IMR-90 (cell line): ENCODE measurements around the gene RMND5B.

ENCODE experiments used
- BHLHE40 ChIP-seq: fragments of 150-350 bp; IDR thresholded peaks from 2 replicates; pipeline ENCODE4 v1.6.1; 2016; ENCODE audit warnings: mild to moderate bottlenecking, low read depth, low read length
- CEBPB ChIP-seq: IDR thresholded peaks from 2 replicates; pipeline ENCODE4 v1.6.1; 2012; ENCODE audit warnings: low read depth, low read length, improper control_type of control experiment
- FOS ChIP-seq: fragments of 150-350 bp; IDR thresholded peaks from 2 replicates; pipeline ENCODE4 v1.6.1; 2016; ENCODE audit warnings: low read depth, low read length
- MAFK ChIP-seq: IDR thresholded peaks from 2 replicates; pipeline ENCODE4 v1.6.1; 2012; ENCODE audit warnings: low read depth, low read length, improper control_type of control experiment
- MAZ ChIP-seq: IDR thresholded peaks from 2 replicates; pipeline ENCODE4 v1.6.1; 2012; ENCODE audit warnings: low read depth, mild to moderate bottlenecking, low read length, improper control_type of control experiment, moderate library complexity, borderline replicate concordance
- NFE2L2 ChIP-seq: fragments of 150-350 bp; IDR thresholded peaks from 2 replicates; pipeline ENCODE4 v1.6.1; 2016; ENCODE audit warnings: low read depth, mild to moderate bottlenecking, low read length
- POLR2A ChIP-seq: IDR thresholded peaks from 2 replicates; pipeline ENCODE4 v1.6.1; 2012; ENCODE audit warnings: mild to moderate bottlenecking, low read depth, low read length
- RAD21 ChIP-seq: IDR thresholded peaks from 2 replicates; pipeline ENCODE4 v1.6.1; 2012; ENCODE audit warnings: low read length, improper control_type of control experiment
- RCOR1 ChIP-seq: IDR thresholded peaks from 2 replicates; pipeline ENCODE4 v1.6.1; 2012; ENCODE audit warnings: mild to moderate bottlenecking, low read length, improper control_type of control experiment; ENCODE audit not compliant: insufficient replicate concordance
- RFX5 ChIP-seq: IDR thresholded peaks from 2 replicates; pipeline ENCODE4 v1.8.0; 2012; ENCODE audit warnings: low read depth, mild to moderate bottlenecking, low read length, moderate library complexity
- SMC3 ChIP-seq: fragments of 150-350 bp; IDR thresholded peaks from 2 replicates; pipeline ENCODE4 v1.6.1; 2016; ENCODE audit warnings: low read depth, mild to moderate bottlenecking, antibody characterized with exemption, low read length, moderate library complexity
- TF ChIP-seq, protein P1 (sequence below): conservative IDR thresholded peaks from 2 replicates; pipeline ENCODE4 v1.5.1; 2012; ENCODE audit warnings: mild to moderate bottlenecking, low read depth, low read length, improper control_type of control experiment
- TF ChIP-seq, protein P2 (sequence below): fragments of 150-350 bp; IDR thresholded peaks from 2 replicates; pipeline ENCODE4 v1.6.1; 2017; ENCODE audit warnings: mild to moderate bottlenecking, antibody characterized with exemption, low read length, low read depth
- TF ChIP-seq, protein P3 (sequence below): fragments of 150-350 bp; IDR thresholded peaks from 2 replicates; pipeline ENCODE4 v1.6.1; 2016; ENCODE audit warnings: low read depth, mild to moderate bottlenecking, low read length, moderate library complexity, borderline replicate concordance

DNA sequence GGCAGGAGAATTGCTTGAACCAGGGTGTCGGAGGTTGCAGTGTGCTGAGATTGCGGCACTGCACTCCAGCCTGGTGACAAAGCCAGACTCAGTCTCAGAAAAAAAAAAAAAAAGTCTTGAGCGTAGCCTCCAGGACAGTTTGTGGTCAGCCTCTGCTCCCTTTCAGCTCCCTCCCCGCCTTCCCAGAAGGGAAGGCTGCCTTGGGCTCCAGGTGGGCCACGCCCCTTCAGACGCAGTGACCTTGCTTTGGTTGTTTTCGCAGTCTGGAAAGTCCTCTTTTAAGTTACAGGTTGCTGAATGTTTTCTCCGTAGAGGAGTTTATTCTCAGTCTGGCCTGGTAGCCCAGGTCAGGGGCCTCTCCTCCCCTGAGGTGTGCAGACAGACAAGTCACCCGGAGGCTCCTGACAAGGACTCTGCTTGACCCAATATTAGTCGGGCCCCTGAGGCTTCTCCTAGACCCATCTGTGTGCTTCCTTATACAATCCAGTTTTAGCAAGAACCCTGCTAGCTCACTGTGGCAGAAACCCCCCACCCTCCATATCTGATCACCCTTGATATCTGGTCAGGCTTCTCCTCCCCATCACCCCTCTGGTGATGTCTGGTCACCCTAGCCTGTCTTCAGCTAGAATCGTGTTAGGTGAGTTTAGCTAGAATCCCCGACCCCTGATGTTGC is 49.1 kb upstream of the RMND5B start:
- TF ChIP-seq POLR2A (no peak), SMC3 (no peak), MAFK (no peak), FOS (no peak), RAD21 (no peak), BHLHE40 (no peak), CEBPB (no peak), RFX5 (no peak), MAZ (no peak), RCOR1 (no peak), NFE2L2 (no peak)
- TF ChIP-seq, protein P1, sequence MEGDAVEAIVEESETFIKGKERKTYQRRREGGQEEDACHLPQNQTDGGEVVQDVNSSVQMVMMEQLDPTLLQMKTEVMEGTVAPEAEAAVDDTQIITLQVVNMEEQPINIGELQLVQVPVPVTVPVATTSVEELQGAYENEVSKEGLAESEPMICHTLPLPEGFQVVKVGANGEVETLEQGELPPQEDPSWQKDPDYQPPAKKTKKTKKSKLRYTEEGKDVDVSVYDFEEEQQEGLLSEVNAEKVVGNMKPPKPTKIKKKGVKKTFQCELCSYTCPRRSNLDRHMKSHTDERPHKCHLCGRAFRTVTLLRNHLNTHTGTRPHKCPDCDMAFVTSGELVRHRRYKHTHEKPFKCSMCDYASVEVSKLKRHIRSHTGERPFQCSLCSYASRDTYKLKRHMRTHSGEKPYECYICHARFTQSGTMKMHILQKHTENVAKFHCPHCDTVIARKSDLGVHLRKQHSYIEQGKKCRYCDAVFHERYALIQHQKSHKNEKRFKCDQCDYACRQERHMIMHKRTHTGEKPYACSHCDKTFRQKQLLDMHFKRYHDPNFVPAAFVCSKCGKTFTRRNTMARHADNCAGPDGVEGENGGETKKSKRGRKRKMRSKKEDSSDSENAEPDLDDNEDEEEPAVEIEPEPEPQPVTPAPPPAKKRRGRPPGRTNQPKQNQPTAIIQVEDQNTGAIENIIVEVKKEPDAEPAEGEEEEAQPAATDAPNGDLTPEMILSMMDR: no peak
- TF ChIP-seq, protein P2, sequence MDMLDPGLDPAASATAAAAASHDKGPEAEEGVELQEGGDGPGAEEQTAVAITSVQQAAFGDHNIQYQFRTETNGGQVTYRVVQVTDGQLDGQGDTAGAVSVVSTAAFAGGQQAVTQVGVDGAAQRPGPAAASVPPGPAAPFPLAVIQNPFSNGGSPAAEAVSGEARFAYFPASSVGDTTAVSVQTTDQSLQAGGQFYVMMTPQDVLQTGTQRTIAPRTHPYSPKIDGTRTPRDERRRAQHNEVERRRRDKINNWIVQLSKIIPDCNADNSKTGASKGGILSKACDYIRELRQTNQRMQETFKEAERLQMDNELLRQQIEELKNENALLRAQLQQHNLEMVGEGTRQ: no peak
- TF ChIP-seq, protein P3, sequence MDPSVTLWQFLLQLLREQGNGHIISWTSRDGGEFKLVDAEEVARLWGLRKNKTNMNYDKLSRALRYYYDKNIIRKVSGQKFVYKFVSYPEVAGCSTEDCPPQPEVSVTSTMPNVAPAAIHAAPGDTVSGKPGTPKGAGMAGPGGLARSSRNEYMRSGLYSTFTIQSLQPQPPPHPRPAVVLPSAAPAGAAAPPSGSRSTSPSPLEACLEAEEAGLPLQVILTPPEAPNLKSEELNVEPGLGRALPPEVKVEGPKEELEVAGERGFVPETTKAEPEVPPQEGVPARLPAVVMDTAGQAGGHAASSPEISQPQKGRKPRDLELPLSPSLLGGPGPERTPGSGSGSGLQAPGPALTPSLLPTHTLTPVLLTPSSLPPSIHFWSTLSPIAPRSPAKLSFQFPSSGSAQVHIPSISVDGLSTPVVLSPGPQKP: no peak
